NCI-H526 (cell line): ENCODE results near the gene AMIGO3.

ENCODE experiments used
- DNase-seq, 2 experiments: peaks; one replicate each; lab custom pipeline; 2025; lab: John Stamatoyannopoulos, UW

AMIGO3 gene

DNA sequence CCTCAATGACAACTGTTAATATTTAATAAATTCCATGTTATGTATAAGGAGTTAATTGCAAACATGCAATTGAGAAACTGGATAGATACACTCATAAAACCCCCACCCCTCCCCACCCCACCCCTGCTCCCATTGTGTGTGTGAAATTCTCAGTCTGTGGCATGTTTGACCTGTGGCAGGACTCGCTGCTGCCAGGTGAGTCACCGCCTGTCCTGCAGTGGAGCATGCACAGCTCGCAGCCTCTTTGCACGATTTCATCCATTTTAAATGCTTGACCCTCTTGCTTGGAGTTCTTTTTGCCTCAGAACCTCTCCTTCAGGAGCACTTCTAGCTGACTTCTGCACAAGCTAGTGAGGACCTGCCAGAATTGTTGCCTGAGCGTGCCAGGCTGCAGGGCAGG lies 50.6 kb downstream of the AMIGO3 start:
- DNase-seq, result no peak

DNA sequence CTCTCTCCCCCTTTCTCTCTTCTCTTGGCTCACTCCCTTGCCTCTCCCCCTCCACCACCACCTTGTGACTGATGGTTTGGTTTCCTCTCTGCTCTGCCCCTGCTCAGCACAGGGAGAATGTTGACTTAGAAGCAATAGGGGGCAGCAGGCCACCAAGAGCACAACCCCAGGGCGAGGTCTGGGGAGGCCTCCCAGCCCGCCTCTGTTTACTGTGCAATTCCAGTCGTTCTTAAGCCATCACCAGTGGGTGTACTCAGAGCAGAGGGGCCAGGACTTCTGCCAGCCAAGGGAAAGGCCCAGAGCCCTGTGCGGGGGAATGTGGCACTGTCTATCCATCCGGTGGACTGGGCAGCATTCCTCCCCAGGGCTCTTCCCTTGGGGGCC lies 51.1 kb downstream of the AMIGO3 start:
- DNase-seq, result no peak

- DNase-seq, result no peak
These were observed 51.6 kb downstream of the AMIGO3 start for GRCh38 chr3:49667701-49668413.
